CD4-positive, alpha-beta memory T cell (primary cell): ENCODE results near the gene CYS1. TPM values are rescaled to one million over a fixed set of nuclear protein-coding genes. Genes with fewer than 3 reads are reported as not detected.

Experiments
- CTCF ChIA-PET: fragments of 350-600 bp; sonication (Branson Sonifier 250); formaldehyde crosslinking; loops from one replicate; lab custom pipeline; 2021; ENCODE audit warnings: inconsistent platforms; ENCODE audit not compliant: partially characterized antibody; lab: Charles Lee
- POLR2A ChIA-PET: fragments of 350-600 bp; sonication (Branson Sonifier 250); formaldehyde crosslinking; loops from one replicate; lab custom pipeline; 2021; ENCODE audit not compliant: partially characterized antibody; lab: Charles Lee
- DNase-seq, 5 donors: peaks; one replicate each; pipeline versions ENCODE4 v3.0.0 to v3.0.0-alpha.2; 2020 to 2022; ENCODE audit warnings: mixed read lengths in 1 of 5
- H3K27ac ChIP-seq: one replicate; pipeline ENCODE4 v1.7.0; 2013; ENCODE audit warnings: low read depth, low read length
- H3K27me3 ChIP-seq: 2 replicates; pipeline ENCODE4 v1.7.0; 2013; ENCODE audit warnings: mild to moderate bottlenecking, low read length, moderate library complexity; ENCODE audit not compliant: insufficient read depth
- H3K36me3 ChIP-seq: 2 replicates; pipeline ENCODE4 v1.7.0; 2013; ENCODE audit warnings: mild to moderate bottlenecking, low read length, moderate library complexity; ENCODE audit not compliant: insufficient read depth
- H3K4me1 ChIP-seq: 2 replicates; pipeline ENCODE4 v1.7.0; 2013; ENCODE audit warnings: mild to moderate bottlenecking, low read length, moderate library complexity; ENCODE audit not compliant: insufficient read depth
- H3K4me3 ChIP-seq, 2 donors: one replicate each; pipeline ENCODE4 v1.7.0; 2013; ENCODE audit warnings: low read length in 2 of 2, mild to moderate bottlenecking in 1 of 2
- H3K9me3 ChIP-seq, 2 donors: one replicate each; pipeline ENCODE4 v1.7.0; 2013; ENCODE audit warnings: low read length in 2 of 2, control low read depth in 1 of 2; ENCODE audit not compliant: control insufficient read depth in 1 of 2
- H3K27ac Mint-ChIP-seq, 7 donors: one replicate each; pipeline ENCODE4 v1.8.0; 2020 to 2021; ENCODE audit warnings: mixed read lengths in 7 of 7, mild to moderate bottlenecking in 6 of 7, inconsistent platforms in 3 of 7, moderate library complexity in 3 of 7
- H3K27me3 Mint-ChIP-seq, 2 donors: one replicate each; pipeline ENCODE4 v1.8.0; 2020 to 2021; ENCODE audit warnings: mixed read lengths in 2 of 2
- H3K36me3 Mint-ChIP-seq, 2 donors: one replicate each; pipeline ENCODE4 v1.8.0; 2020 to 2021; ENCODE audit warnings: mixed read lengths in 2 of 2, inconsistent platforms in 1 of 2, mild to moderate bottlenecking in 1 of 2
- H3K4me1 Mint-ChIP-seq, 4 donors: one replicate each; pipeline ENCODE4 v1.8.0; 2020 to 2021; ENCODE audit warnings: mixed read lengths in 4 of 4, mild to moderate bottlenecking in 1 of 4
- H3K4me3 Mint-ChIP-seq, 8 donors: one replicate each; pipeline ENCODE4 v1.8.0; 2020 to 2021; ENCODE audit warnings: mixed read lengths in 8 of 8, mild to moderate bottlenecking in 7 of 8, moderate library complexity in 6 of 8, inconsistent platforms in 3 of 8
- H3K9me3 Mint-ChIP-seq, 8 donors: one replicate each; pipeline ENCODE4 v1.8.0; 2020 to 2021; ENCODE audit warnings: mixed read lengths in 8 of 8, mild to moderate bottlenecking in 5 of 8, inconsistent platforms in 3 of 8, moderate library complexity in 1 of 8
- intact Hi-C: fragments of 100-400 bp; cut with micrococcal nuclease; formaldehyde crosslinking; loops from one replicate; pipeline ENCODE4 v1.15.1; 2023
- polyA plus RNA-seq, 2 donors: library from polyadenylated mRNA; unstranded; fragments of 300-500 nt; fragmentation: Illumina TruSeq; gene quantifications; one replicate each; pipeline ENCODE4 v1.2.3, GENCODE V29; 2021
- total RNA-seq, 2 experiments: library from RNA; stranded (reverse); gene quantifications; one replicate each; pipeline ENCODE4 v1.2.3, GENCODE V29; 2021

The CYS1 gene
- total and polyA plus RNA-seq, 4 experiments from 2014 or later, result not detected

GRCh38 chr2:10067881-10068280 lies 12.3 kb downstream of the CYS1 start:
- Mint-ChIP-seq H3K27me3 (peaks cover 3 to 4% of the 10 kb centered on the region in 2 donors), H3K27ac (peak overlapping the region in 1 of 7 donors; percentile 14), H3K36me3 (peaks cover 0 to 4% of the 10 kb centered on the region in 2 donors), H3K4me3 (no peak overlapping the region), H3K9me3 (peaks cover 0 to 7% (median 3%) of the 10 kb centered on the region in 8 donors), H3K4me1 (peaks cover 4 to 17% (median 5%) of the 10 kb centered on the region in 4 donors)
- POLR2A ChIA-PET, result no interaction called here
- Histone ChIP-seq H3K27me3 (no peaks in the 10 kb centered on the region), H3K4me1 (no peaks in the 10 kb centered on the region), H3K9me3 (no peaks in the 10 kb centered on the region), H3K4me3 (no peak overlapping the region), H3K27ac (no peak overlapping the region), H3K36me3 (no peaks in the 10 kb centered on the region)
- no peak for DNase-seq
- CTCF ChIA-PET, result interaction anchor here (0.8 to 9.4 kb wide), 6 partner anchors 9 to 366 kb away, joined by 3 to 190 read pairs (median 4); no protein-coding TSS in a partner anchor
- intact Hi-C loops, result no loop called here

- Mint-ChIP-seq H3K4me3 (no peak overlapping the region), H3K27ac (no peak overlapping the region), H3K4me1 (peaks cover 0 to 11% (median under 1%) of the 10 kb centered on the region in 4 donors), H3K27me3 (no peaks in the 10 kb centered on the region), H3K9me3 (peaks cover 0 to 7% (median 3%) of the 10 kb centered on the region in 8 donors), H3K36me3 (peaks cover 0 to 4% of the 10 kb centered on the region in 2 donors)
- H3K27me3 ChIP-seq, result no peaks in the 10 kb centered on the region
- no peaks in the 10 kb centered on the region for H3K36me3 ChIP-seq
- ChIA-PET CTCF (interaction anchor here (0.7 to 9.4 kb wide), 4 partner anchors 16 to 367 kb away, joined by 3 to 190 read pairs (median 6); no protein-coding TSS in a partner anchor), POLR2A (no interaction called here)
- no peaks in the 10 kb centered on the region for H3K4me1 ChIP-seq
- no peaks in the 10 kb centered on the region for H3K9me3 ChIP-seq
- H3K27ac ChIP-seq, result no peak overlapping the region
- no peak overlapping the region for H3K4me3 ChIP-seq
- DNase-seq, result no peak
- intact Hi-C loops, result no loop called here
These were observed 12.9 kb downstream of the CYS1 start for GRCh38 chr2:10067330-10067729.

GRCh38 chr2:10065773-10066055 lies 14.5 kb downstream of the CYS1 start:
- Histone ChIP-seq H3K27ac (no peak overlapping the region), H3K27me3 (no peaks in the 10 kb centered on the region), H3K36me3 (no peaks in the 10 kb centered on the region), H3K4me1 (no peaks in the 10 kb centered on the region), H3K9me3 (no peaks in the 10 kb centered on the region), H3K4me3 (no peak overlapping the region)
- no peak overlapping the region for H3K27ac Mint-ChIP-seq
- ChIA-PET POLR2A (no interaction called here), CTCF (interaction anchor here (1.5 kb wide), 1 partner anchor 343 kb away, joined by 4 read pairs; no protein-coding TSS in a partner anchor)
- DNase-seq, result no peak
- H3K4me1 Mint-ChIP-seq, result peaks cover 0 to 11% (median under 1%) of the 10 kb centered on the region in 4 donors
- no peaks in the 10 kb centered on the region for H3K27me3 Mint-ChIP-seq
- intact Hi-C loops, result no loop called here
- H3K36me3 Mint-ChIP-seq, result peaks cover 0 to 4% of the 10 kb centered on the region in 2 donors
- peaks cover 0 to 7% (median 3%) of the 10 kb centered on the region in 8 donors for H3K9me3 Mint-ChIP-seq
- no peak overlapping the region for H3K4me3 Mint-ChIP-seq

- intact Hi-C loops, result no loop called here
These were observed 15.1 kb downstream of the CYS1 start for GRCh38 chr2:10064932-10065772.

GRCh38 chr2:10063566-10063965 lies 16.6 kb downstream of the CYS1 start:
- Histone ChIP-seq H3K4me3 (no peak overlapping the region), H3K27me3 (no peaks in the 10 kb centered on the region), H3K36me3 (no peaks in the 10 kb centered on the region), H3K4me1 (no peaks in the 10 kb centered on the region), H3K9me3 (no peaks in the 10 kb centered on the region), H3K27ac (no peak overlapping the region)
- no peak for DNase-seq
- peaks cover 0 to 7% (median 3%) of the 10 kb centered on the region in 8 donors for H3K9me3 Mint-ChIP-seq
- intact Hi-C loops, result no loop called here
- H3K4me1 Mint-ChIP-seq, result peaks cover 0 to 11% (median under 1%) of the 10 kb centered on the region in 4 donors
- no peak overlapping the region for H3K27ac Mint-ChIP-seq
- ChIA-PET CTCF (interaction anchor here (1.5 kb wide), 1 partner anchor 372 kb away, joined by 3 read pairs; no protein-coding TSS in a partner anchor), POLR2A (no interaction called here)
- no peaks in the 10 kb centered on the region for H3K27me3 Mint-ChIP-seq
- H3K36me3 Mint-ChIP-seq, result peaks cover 0 to 4% of the 10 kb centered on the region in 2 donors
- no peak overlapping the region for H3K4me3 Mint-ChIP-seq

More at GRCh38 chr2:10064932-10065772, 15.1 kb downstream of the CYS1 start:
- Histone ChIP-seq H3K9me3 (no peaks in the 10 kb centered on the region), H3K36me3 (no peaks in the 10 kb centered on the region), H3K4me3 (no peak overlapping the region), H3K27ac (no peak overlapping the region), H3K4me1 (no peaks in the 10 kb centered on the region), H3K27me3 (no peaks in the 10 kb centered on the region)
- POLR2A ChIA-PET, result no interaction called here
- no peaks in the 10 kb centered on the region for H3K27me3 Mint-ChIP-seq
- H3K36me3 Mint-ChIP-seq, result peaks cover 0 to 4% of the 10 kb centered on the region in 2 donors
- H3K9me3 Mint-ChIP-seq, result peaks cover 0 to 7% (median 3%) of the 10 kb centered on the region in 8 donors
- no peak overlapping the region for H3K27ac Mint-ChIP-seq
- peaks cover 0 to 11% (median under 1%) of the 10 kb centered on the region in 4 donors for H3K4me1 Mint-ChIP-seq
- CTCF ChIA-PET, result interaction anchor here (1.5 kb wide), 2 partner anchors 344 to 370 kb away, joined by 3 to 4 read pairs; no protein-coding TSS in a partner anchor
- no peak for DNase-seq
- H3K4me3 Mint-ChIP-seq, result no peak overlapping the region

- H3K4me3 Mint-ChIP-seq, result no peak overlapping the region
- H3K4me3 ChIP-seq, result no peak overlapping the region
- peak overlapping the region in 1 of 7 donors; percentile 48 for H3K27ac Mint-ChIP-seq
- H3K9me3 Mint-ChIP-seq, result peaks cover 0 to 5% (median 2%) of the 10 kb centered on the region in 8 donors
- H3K36me3 ChIP-seq, result no peaks in the 10 kb centered on the region
- no peaks in the 10 kb centered on the region for H3K4me1 ChIP-seq
- H3K27ac ChIP-seq, result no peak overlapping the region
- peaks cover 0 to 11% (median under 1%) of the 10 kb centered on the region in 4 donors for H3K4me1 Mint-ChIP-seq
- H3K9me3 ChIP-seq, result no peaks in the 10 kb centered on the region
- CTCF ChIA-PET, result no interaction called here
- intact Hi-C loops, result no loop called here
- H3K36me3 Mint-ChIP-seq, result peaks cover 0 to 3% of the 10 kb centered on the region in 2 donors
- H3K27me3 ChIP-seq, result no peaks in the 10 kb centered on the region
- DNase-seq, result no peak
- POLR2A ChIA-PET, result no interaction called here
- H3K27me3 Mint-ChIP-seq, result no peaks in the 10 kb centered on the region
These were observed 17.3 kb downstream of the CYS1 start for GRCh38 chr2:10062931-10063365.

- CTCF ChIA-PET, result no interaction called here
- peaks cover 6% of the 10 kb centered on the region for H3K4me1 ChIP-seq
- no peaks in the 10 kb centered on the region for H3K27me3 ChIP-seq
These were observed 18.8 kb downstream of the CYS1 start for GRCh38 chr2:10061221-10061925.

More at GRCh38 chr2:10061221-10061925, 18.8 kb downstream of the CYS1 start:
- no peak overlapping the region for H3K27ac ChIP-seq
- Mint-ChIP-seq H3K27ac (peak overlapping the region in 1 of 7 donors; percentile 12), H3K4me3 (no peak overlapping the region), H3K27me3 (peaks cover 0 to 2% of the 10 kb centered on the region in 2 donors), H3K36me3 (no peaks in the 10 kb centered on the region), H3K4me1 (peaks cover 0 to 9% (median 3%) of the 10 kb centered on the region in 4 donors), H3K9me3 (no peaks in the 10 kb centered on the region)
- no peaks in the 10 kb centered on the region for H3K36me3 ChIP-seq
- POLR2A ChIA-PET, result no interaction called here
- DNase-seq, result no peak
- H3K4me3 ChIP-seq, result no peak overlapping the region
- H3K9me3 ChIP-seq, result no peaks in the 10 kb centered on the region
- intact Hi-C loops, result no loop called here
